GDM1 (cell line): Measurements from ENCODE around the gene RIMBP3C.
"Not testable (repeated sequence)": the region's sequence is repeated elsewhere in the genome, so short reads cannot be mapped to it uniquely, and the experiment has no call there.

Experiments used
- DNase-seq: peaks from one replicate; lab custom pipeline; 2025; lab: John Stamatoyannopoulos, UW

RIMBP3C gene

GRCh38 chr22:21573750-21574494 lies 22.7 kb upstream of the RIMBP3C start:
- DNase-seq, result no peak

DNA sequence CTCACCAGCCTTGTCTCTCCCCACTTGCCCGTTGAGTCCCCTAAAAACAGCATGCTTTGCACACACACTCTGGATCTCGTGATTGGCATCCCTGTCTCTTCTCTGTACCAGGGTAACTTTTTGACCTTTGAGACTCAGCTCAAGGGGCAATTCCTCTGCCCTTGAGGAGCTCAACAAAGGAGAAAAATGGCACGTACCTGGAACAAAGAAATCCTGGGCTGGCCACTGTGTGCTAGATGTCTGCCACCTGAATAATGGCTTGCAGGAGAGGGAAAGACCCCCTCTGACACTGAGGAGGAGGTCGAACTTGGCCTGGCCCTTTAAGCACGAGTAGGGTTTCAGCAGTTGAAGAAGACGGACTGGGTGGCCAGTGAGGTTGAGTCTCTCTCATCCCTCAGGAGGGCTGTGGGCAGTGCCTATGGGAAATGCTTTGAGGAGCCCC lies 22.1 kb upstream of the RIMBP3C start:
- no peak for DNase-seq

- DNase-seq, result no peak
Measured at GRCh38 chr22:21571679-21572078, 20.4 kb upstream of the RIMBP3C start.

- no peak for DNase-seq
Measured at GRCh38 chr22:21570398-21570797, 19.1 kb upstream of the RIMBP3C start.

DNA sequence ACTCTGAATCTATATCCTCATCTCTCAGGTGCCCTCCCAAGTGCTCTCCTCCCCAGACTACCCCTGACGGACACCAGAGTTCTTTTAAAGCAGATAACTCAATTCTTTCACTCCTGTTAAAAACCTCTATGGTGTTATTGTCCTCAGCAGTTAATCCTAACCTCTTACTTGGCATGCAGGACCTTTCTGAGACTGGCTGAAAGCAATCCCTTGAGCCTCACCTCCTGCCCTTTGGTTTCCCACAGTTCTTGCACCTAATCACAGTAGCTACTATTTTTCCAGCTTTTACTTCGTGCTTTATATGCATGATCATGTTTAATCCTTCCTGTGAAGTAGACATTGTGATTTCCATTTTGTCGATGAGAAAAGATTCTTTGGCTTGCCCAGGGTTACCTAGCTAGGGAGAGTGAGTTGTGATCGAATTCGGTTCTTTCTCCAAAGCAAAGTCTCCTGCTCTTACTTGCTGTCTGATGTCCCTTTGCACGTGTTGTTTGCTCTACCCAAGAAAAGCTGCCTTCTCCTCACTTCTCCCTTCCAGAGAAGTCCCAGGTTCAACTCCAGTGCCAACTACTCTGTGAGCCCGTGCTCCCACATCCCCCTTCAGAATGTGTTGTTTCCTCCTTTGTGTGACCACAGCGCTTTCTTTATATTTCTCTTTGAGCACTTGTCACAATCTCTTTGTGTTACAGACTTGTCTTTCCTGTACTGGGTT lies 18.4 kb upstream of the RIMBP3C start:
- DNase-seq, result peak; percentile 59

- DNase-seq, result not testable (repeated sequence)
Measured at GRCh38 chr22:21569076-21569427, 17.8 kb upstream of the RIMBP3C start.

GRCh38 chr22:21568347-21569075 lies 17.2 kb upstream of the RIMBP3C start:
- no peak for DNase-seq

- DNase-seq, result peak; percentile 59
Measured at GRCh38 chr22:21567456-21568346, 16.4 kb upstream of the RIMBP3C start, which contains the start of gene UBE2L3. UBE2L3 (plus strand) TSS chr22:21567714; CDS start chr22:21567745, 31 bp downstream.

GRCh38 chr22:21564411-21564810 lies 13.2 kb upstream of the RIMBP3C start:
- no peak for DNase-seq

- DNase-seq, result no peak
Measured at GRCh38 chr22:21563912-21564311, 12.7 kb upstream of the RIMBP3C start.

DNA sequence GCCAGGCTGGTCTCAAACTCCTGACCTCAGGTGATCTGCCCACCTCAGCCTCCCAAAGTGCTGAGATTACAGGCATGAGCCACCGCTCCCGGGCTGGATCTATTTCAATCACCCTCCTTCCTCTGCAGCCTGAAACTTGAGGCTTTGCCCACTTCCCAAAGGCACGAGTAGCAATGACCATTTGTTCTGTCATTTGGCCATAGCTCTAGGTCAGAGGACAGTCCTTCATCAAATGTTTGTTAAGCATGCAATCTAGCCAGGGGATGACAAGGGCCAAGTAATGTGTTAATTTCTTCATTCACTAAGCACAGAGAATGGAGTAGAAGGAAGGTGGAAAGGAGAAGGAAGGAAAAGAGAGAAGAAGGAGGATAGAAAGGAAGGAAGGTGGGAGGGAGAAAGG lies 9.4 kb upstream of the RIMBP3C start:
- not testable (repeated sequence) for DNase-seq

- DNase-seq, result not testable (repeated sequence)
Measured at GRCh38 chr22:21559345-21560125, 8.3 kb upstream of the RIMBP3C start.

DNA sequence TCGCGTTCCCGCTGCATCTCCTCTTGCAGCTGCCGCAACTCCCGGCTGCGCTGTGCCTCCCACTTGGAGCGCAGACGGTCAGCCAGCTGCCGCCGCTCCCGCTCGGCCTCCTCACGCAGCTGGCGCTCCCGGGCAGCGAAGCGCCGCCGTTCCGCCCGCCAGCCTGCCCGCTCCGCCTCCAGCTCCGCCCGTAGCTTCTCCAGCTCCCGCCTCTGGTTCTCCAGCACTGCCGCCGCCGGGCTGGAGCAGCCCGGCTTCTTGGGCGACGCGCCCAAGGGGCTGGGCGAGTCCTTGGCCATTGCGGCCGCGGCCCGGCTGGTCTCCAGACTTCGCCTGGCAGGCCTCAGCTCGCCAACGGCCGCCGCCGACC lies 598 bp downstream of the RIMBP3C start:
- not testable (repeated sequence) for DNase-seq

DNA sequence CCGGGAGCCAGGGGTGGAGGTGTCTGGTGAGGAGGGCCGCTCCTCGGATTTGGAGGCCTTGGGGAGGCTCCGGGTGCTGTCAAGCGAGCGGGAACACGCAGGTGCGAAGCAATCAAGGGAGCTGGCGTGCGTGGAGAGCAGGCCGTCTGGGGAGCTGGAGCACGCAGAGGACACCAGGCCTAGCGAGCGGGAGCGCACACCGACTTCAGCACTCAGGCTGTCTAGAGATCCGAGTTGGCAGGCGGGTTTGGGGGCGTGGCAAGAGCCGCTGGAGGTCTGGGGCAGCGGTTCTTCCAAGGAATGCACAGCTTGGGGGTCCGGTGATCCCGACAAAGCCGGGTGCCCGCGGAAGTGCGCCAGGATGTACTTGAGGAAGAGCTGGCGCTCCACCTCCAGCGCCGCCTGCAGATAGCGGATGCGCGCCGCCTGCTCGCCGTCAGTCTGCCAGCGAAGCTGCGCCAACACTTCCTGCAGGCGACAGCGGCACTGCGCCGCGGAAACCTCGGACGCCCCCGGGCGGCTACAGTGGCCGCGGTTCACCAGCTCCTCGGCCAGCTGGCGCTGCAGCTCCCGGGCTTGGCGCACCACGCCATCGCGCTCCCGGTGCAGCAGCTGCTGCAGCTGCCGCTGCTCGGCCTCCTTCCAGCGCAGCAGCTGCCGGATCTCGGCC lies 1.1 kb downstream of the RIMBP3C start:
- not testable (repeated sequence) for DNase-seq

DNA sequence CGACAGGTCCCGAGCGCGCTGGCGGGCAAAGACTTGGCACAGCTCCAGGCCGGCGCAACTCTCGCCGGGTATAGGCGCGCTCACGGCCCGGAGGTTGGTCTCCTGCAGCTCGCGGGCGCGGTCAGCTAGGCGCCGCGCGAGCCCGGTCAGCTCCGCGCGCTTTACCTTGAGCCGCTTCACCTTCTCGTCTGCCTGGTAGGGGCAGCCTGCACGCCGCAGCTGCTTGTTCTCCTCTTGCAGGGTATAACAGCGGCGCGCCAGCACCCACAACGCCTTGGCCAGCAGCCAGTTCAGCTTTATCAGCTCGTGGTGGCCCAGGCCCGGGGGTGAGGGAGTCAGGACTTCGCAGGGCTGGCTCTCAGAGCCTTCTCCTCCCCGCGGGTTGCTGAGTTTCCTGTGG lies 1.7 kb downstream of the RIMBP3C start:
- not testable (repeated sequence) for DNase-seq

DNA sequence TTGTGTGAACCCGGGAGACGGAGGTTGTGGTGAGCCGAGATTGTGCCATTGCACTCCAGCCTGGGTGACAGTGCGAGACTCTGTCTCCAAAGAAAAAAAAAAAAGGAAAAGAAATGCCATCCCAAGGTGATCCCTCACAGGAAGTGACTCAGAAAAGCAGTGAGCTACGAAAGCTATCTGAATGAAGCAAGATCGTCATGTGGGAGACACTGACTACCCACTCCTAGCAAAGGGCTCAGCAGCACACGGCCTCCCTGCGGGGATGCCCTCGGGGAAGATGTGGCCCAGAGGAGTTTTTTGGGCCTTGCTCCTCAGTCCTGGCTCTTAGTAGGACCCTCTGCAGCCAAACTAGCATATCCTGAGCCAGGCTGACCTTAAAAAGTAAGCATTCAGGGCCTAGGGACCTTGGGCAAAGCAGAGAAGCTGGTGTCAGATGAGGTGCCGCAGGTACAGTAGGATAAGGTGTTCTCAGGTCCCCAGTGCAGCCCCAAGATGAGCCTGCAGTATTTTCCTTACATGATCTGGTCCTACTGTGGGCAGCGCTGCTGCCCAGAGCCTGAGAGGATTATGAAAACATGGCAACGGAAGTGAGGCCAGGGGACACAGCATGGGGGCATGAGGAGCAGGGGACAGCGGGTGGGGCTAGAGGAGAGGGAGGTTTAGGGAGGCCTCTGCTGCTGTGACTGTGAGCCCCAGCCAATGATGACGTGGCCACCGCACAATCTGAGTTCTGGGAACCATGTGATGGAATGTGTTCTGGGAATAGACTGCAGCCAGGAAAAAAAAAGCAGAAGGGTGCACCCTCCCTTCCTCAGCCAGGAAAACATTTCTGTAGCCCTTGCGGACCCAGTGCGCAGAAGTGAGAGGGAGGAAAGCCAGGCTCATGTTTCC lies 6.6 kb downstream of the RIMBP3C start:
- not testable (repeated sequence) for DNase-seq

DNA sequence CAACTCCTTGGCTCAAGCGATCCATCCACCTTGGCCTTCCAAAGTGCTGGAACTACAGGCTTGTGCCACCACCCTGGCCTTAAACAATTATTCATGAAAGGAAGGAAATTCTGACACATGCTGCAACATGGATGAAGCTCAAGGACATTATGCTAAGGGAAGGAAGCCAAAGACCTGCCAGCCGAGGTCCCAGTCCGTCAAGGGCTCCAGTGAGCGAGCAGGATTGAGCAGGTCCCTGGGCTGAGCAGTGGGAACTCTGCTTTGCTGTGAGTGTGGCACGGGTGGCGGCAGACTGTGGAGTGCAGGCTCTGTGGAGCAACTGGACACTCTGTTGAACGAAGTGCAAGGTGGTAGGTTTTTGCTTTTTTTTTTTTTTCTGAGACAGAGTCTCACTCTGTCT lies 11.4 kb downstream of the RIMBP3C start:
- DNase-seq, result not testable (repeated sequence)

DNA sequence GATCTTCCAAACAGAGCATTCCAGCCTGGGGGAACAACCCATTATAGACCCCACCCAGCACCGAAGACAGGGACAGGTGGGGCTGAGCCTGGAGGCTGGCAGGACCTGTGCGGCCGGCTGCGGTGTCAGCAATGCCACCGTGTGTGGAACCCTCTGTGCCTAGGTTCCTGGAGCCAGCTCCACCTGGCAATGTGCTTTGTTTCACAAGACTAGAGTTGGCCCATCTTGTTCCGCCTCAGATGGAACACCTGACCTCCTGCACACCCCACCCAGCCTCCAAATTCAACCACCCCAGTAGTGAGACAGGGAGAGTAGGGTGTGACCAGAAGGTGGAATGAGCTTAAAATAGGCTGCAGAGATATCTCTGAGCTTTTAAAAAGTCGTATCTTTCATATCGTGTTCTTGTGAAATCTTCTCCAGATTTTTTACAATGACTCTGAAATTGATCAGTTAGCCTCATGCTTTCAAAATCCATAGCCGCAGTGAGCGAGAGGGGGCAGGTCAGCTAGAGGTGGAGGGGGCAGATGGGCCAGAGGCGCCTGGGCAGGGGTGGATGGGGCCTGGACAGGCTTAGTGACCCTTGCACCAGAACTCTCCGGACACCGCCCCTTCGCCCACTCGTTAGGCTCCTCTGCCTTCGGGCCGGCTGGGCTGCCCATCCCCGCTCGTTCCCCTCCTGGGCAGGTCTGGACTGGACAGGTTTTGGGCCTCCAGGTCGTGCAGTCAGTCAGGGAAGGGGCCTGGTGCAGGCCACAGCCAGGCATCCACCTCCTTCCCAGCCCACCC lies 18.2 kb downstream of the RIMBP3C start:
- not testable (repeated sequence) for DNase-seq
